Activated naive CD4-positive, alpha-beta T cell treated with anti-CD3 and anti-CD28 coated beads, Interleukin-2, amount 50 U/mL, for 72 hours (primary cell): Measurements from ENCODE around the gene TENM4. TPM values are rescaled to one million over a fixed set of nuclear protein-coding genes. Genes with fewer than 3 reads are reported as not detected.
A peak's percentile ranks its signal among the peaks of the same experiment; 100 is the strongest.
"Not testable (repeated sequence)": the region's sequence is repeated elsewhere in the genome, so short reads cannot be mapped to it uniquely, and the experiment has no call there.

Experiments
- ATAC-seq, 2 donors: fragments of 150-1000 bp; cut with Tn5 transposase; 2 replicates each; pipeline ENCODE4 v1.10.0; 2021; ENCODE audit warnings: mild to moderate bottlenecking in 2 of 2, moderate library complexity in 2 of 2
- DNase-seq, 2 donors: peaks; one replicate each; pipeline ENCODE4 v3.0.0; 2021 to 2022; ENCODE audit warnings: low spot score in 2 of 2
- H3K27ac Mint-ChIP-seq, 2 donors: one replicate each; pipeline ENCODE4 v1.8.0; 2022; ENCODE audit warnings: mild to moderate bottlenecking in 2 of 2, mixed read lengths in 2 of 2
- H3K36me3 Mint-ChIP-seq, 2 donors: one replicate each; pipeline ENCODE4 v1.8.0; 2022; ENCODE audit warnings: mixed read lengths in 2 of 2
- H3K9me3 Mint-ChIP-seq, 2 donors: one replicate each; pipeline ENCODE4 v1.8.0; 2022; ENCODE audit warnings: mixed read lengths in 2 of 2
- total RNA-seq, 2 donors: library from RNA; stranded (reverse); gene quantifications; one replicate each; pipeline ENCODE4 v1.2.3, GENCODE V29; 2022

The TENM4 gene
- total RNA-seq, 2 donors from 2014 or later, result not detected

DNA sequence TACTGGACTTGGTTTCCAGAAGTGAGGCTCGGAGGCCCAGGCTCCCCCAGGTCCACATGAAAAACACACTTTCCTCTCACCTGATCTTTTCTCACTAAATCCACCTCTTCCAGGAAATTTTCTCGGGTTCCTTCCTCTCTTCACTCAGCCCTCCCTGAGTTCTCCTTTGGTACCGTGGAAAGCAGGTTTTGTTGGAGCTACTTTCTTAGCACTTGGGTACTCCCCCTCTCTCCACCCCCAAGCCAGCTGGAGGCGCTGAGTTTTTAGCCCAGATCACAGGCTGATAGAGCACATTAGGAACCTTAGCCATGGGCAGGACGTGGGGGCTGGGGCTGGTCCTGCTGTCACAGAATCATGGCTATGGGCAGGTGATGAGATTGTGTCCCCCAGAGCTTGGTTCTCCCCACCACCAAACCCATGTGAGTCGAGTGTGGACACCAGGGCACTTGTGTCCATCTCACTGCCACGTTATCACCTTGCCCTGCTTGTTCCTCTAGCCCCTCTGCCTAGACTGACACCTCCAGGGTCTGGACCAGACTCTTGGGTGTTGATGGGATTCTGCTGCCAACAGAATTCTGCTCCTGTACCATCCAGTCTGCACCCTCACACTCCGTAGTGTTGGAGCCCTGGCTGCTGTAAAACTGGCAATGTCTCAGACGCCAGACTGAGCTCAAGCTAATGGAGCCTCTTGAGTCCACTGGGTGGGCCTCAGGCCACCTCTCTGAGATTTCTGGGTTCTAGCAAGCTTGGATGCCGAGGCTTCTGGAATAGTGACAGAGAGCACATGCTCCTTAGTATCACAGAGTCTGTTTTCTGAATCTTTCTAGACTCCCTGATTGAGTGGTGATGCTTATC lies 791.2 kb downstream of the TENM4 start:
- Mint-ChIP-seq H3K27ac (no peak overlapping the region), H3K36me3 (peaks cover 0 to 5% of the 10 kb centered on the region in 2 donors), H3K9me3 (no peaks in the 10 kb centered on the region)
- no peak for ATAC-seq
- no peak for DNase-seq

DNA sequence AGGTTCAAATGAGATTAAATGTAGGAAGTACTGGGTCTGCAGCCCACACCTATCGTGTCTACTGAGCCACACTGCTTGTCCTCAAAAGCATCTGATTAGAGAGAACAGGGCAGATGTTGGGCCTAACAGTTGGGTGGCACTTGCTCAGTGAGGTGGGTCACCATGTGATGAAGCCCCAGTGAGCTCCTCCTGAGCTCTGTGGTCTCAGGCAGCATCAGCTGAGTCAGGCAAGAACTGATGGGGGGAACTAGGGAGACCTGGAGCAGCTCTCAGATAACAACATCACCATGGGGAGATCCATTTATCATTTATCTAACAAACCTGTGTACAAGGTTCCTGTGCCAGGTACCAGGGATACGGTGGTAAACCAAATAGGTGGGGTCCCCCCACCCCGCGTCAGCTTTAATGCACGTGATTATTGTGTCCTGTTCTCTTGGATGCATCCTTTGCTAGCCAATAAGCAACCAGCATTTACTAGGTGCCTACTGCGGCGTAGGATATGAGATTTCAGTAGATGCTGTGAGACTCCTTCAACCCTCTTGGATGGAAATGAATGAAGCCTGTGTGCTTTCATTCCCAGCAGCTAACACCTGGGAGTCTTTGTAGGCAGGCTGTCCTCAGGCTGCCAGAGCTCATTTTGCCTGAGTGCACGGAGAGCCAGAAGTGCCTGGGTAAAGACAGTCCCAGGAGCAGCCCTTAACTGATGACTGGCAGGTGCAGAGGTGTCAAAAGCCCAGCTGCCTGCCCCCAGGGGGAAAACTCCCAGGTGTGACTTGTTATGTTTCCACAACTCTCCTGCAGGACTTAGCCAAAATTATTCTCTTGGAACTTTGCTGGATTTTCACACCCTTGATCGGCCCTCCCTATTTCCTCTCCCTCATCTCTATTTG lies 792.6 kb downstream of the TENM4 start:
- Mint-ChIP-seq H3K9me3 (no peaks in the 10 kb centered on the region), H3K27ac (no peak overlapping the region), H3K36me3 (peaks cover 0 to 5% of the 10 kb centered on the region in 2 donors)
- ATAC-seq, result no peak
- DNase-seq, result no peak

DNA sequence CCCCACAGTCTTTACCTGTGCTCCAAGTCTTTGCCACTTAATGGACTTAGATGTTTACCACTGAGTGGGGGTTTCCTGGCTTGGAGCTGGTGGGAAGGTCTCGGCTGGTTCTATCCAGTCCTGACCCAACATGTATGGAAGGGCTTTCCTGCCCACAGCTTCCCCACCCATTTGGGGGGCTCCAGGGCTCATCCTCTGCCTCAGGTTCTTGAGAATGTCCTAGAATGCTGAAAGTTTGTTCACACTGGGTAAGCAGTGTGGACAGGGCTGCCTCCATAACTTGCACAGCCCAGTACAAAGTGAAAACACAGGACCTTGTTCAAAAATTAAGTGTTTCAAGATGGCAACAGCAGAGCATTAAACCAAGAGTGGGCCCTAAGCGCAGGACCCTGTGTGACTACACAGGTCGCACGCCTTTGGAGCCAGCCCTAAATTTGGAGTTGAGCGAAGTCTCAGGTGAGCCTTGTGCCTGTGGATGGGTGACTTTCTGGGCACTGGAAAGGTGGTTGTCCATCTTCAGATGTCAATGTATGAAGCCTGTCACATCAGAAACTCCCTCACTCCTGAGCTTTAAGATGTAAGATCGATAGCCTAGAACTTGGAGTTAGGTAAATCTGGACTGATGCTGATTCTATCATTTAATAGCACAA lies 793.4 kb downstream of the TENM4 start:
- peaks cover 0 to 4% of the 10 kb centered on the region in 2 donors for H3K36me3 Mint-ChIP-seq
- H3K9me3 Mint-ChIP-seq, result no peaks in the 10 kb centered on the region
- DNase-seq (no peak), ATAC-seq (no peak)
- H3K27ac Mint-ChIP-seq, result no peak overlapping the region

DNA sequence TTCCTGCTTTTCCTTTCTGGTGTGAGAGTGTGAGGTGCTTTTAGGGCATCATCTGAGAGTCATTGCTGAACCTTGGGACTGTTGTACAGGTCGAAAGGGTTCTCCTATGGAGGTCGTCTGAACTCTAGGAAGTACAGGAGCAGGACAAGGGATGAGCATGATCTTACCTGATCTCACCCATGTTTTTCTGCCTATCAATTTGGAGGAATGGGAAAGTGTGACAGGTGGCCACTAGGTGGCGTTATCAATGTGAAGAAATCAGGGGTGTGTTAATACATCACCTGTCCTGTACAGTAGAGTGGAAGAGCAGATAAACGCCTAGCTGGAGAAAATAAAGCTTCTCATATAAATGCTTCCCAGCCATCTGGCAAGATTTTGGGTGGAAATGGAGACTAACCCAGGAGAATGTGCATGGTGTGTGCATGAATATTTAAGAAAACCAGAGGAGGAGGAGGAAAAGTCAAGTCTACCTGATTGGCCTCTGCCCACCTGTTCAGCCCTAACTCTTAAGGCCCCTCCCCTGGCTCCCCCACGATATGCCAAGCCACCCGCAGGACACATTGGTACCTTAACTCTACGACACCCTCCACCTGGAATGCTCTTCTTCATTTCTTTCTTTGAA lies 794.2 kb downstream of the TENM4 start:
- DNase-seq, result peak in 1 of 2 donors; percentile 62
- Mint-ChIP-seq H3K27ac (no peak overlapping the region), H3K9me3 (no peaks in the 10 kb centered on the region), H3K36me3 (no peaks in the 10 kb centered on the region)
- ATAC-seq, result peak; percentile 31 to 52

DNA sequence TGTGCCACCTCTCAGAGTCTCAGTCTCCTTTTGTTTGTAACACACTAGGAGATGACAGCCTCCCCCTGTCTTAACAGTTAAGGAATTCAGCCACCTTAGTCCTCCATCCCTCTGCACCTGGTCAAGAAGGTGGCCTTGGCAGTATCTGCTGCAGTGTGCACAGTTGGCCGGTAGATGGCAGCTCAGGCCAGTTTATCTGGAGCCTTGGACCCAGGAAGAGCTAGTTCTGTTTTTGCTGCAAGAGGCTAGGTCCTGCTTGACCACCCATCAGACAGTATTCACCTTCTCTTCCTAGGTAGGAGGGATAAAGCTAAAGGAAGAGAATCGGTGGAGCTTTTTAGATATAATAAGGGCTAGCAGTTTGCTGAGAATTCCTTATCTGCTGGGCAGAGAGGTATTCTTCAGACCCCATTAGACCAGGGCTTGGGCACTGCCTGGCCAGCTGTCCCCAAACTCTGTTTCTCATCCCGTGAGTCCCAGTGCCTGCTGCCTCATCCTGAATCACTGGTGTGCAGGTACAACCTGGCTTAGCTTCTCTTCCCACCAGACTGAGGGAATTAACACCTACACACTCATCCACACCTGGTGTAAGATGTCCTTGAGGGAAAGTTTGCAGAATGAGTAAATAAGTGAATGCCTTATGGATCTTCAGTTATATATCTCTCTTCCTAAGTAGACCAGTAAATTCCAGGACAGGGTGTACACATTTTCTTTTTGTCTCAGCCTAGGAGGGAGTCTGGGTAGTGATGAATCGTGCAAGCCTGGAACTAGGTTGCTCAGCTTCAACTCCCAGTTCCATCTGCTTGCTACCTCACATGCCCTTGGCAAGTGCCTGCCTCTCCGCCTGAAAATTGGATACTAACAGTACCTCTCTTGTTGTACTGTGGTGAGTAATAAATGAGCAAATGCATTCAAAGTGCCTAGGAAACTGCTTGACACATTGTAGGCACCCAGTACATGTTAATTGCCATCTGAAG lies 795.3 kb downstream of the TENM4 start:
- peak; percentile 65 to 71 for DNase-seq
- Mint-ChIP-seq H3K27ac (peak overlapping the region in 1 of 2 donors; percentile 57), H3K36me3 (no peaks in the 10 kb centered on the region), H3K9me3 (no peaks in the 10 kb centered on the region)
- peak; percentile 29 to 65 for ATAC-seq

DNA sequence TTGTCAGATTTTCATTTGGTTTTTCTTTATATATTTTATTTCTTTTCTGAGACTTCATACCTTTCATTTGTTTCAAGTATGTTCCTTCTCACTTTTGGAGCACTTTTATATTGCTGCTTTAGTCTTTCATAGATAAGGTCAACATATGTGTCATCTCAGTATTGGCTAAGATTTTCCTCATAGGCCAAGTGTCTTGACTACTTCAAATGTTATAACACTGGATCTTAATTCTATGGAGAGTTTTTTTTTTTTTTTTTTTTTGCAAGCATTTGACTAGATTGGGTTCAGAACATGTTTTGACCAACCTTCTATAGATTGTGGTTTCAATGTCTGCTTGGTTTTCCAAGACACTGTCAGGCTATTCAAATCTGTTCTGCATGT lies 797.2 kb downstream of the TENM4 start:
- H3K27ac Mint-ChIP-seq, result peak overlapping the region in 1 of 2 donors; percentile 57
- DNase-seq (no peak), ATAC-seq (peak; percentile 22 to 41)
- H3K36me3 Mint-ChIP-seq, result no peaks in the 10 kb centered on the region
- no peaks in the 10 kb centered on the region for H3K9me3 Mint-ChIP-seq

DNA sequence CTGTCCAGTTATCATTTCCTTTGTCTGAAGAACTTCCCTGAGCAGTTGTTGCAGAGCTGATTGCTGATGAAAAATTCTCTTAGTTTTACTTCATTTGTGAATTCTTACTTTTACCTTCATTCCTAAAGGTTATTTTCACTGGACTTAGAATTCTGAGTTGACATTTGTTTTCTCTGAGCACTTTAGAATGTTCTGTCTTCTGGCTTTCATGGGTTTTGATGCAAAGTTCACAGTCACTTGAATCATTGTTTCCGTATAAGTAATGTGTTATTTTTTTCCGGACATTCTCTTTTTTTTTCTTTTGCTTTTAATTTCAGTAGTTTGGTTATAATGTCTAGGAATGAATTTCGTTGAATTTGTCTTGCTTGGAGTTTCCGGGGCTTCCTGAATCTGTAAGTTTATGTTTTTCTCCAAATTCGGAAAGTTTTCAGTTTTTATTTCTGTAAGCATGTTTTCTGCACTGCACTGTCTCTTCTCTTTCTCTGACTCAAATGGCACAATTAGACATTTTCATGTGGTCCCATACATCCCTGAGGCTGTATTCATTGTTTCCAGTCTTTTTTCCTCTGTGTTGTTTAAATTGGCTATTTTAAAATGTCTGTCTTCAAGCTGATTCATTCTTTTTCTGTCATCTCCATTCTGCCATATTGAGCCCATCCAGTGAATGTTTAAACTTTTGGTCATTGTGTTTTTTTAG lies 797.7 kb downstream of the TENM4 start:
- H3K9me3 Mint-ChIP-seq, result peaks cover 0 to 3% of the 10 kb centered on the region in 2 donors
- H3K36me3 Mint-ChIP-seq, result peaks cover 0 to 4% of the 10 kb centered on the region in 2 donors
- DNase-seq, result no peak
- peak; percentile 56 to 90 for ATAC-seq
- H3K27ac Mint-ChIP-seq, result peak overlapping the region; percentile 50 to 57

DNA sequence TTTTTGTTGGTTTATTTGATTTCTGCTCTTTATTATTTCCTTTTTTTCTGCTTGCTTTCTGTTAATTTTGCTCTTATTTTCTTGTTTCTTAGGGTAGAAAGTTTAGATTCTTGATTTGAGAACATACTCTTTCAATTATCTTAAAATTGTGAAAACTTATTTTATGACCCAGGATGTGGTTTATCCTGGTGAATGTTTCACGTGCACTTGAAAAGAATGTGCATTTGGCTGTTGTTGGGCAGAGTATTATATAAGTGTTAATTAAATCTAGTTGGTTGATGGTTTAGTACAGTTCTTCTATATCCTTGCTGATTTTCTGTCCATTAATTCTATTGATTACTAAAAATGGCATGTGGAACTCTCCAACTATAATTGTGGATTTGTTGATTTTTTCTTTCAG lies 799.3 kb downstream of the TENM4 start:
- ATAC-seq (no peak), DNase-seq (no peak)
- Mint-ChIP-seq H3K9me3 (peaks cover 0 to 13% of the 10 kb centered on the region in 2 donors), H3K36me3 (peaks cover 0 to 7% of the 10 kb centered on the region in 2 donors), H3K27ac (no peak overlapping the region)

DNA sequence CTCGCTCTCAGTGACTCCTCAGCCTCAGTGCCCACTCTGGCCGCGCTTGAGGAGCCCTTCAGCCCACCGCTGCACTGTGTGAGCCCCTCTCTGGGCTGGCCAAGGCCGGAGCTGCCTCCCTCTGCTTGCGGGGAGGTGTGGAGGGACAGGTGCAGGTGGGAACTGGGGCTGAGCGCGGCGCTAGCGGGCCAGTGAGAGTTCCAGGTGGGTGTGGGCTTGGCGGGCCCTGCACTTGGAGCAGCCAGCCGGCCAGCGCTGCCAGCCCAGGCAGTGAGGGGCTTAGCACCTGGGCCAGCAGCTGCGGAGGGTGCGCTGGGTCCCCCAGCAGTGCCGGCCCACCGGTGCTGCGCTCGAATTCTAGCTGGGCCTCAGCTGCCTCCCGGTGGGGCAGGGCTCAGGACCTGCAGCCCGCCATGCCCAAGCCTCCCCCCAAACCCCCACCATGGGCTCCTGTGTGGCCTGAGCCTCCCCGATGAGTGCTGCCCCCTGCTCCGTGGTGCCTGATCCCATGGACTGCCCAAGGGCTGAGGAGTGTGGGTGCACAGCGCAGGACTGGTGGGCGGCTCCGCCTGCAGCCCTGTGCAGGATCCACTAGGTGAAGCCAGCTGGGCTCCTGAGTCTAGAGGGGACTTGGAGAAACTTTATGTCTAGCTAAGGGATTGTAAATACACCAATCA lies 802.0 kb downstream of the TENM4 start:
- DNase-seq, result no peak
- no peak for ATAC-seq
- H3K27ac Mint-ChIP-seq, result no peak overlapping the region
- peaks cover 5 to 14% of the 10 kb centered on the region in 2 donors for H3K36me3 Mint-ChIP-seq
- H3K9me3 Mint-ChIP-seq, result peaks cover 5 to 19% of the 10 kb centered on the region in 2 donors

DNA sequence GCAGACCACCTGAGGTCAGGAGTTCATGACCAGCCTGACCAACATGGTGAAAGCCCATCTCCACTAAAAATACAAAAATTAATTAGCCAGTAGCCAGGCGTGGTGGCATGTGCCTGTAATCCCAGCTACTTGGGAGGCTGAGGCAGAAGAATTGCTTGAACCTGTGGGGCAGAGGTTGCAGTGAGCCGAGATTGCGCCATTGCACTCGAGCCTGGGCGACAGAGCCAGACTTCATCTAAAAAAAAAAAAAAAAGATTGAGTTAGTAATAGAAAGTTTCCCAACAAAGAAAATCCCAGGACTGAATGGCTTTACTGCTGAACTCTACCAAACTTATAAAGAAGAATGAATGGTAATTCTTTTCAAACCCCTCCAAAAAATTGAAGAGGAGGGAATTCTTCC lies 803.3 kb downstream of the TENM4 start:
- Mint-ChIP-seq H3K36me3 (peaks cover 8 to 16% of the 10 kb centered on the region in 2 donors), H3K9me3 (peaks cover 7 to 25% of the 10 kb centered on the region in 2 donors)
- H3K27ac Mint-ChIP-seq, ATAC-seq, DNase-seq: not testable (repeated sequence)

DNA sequence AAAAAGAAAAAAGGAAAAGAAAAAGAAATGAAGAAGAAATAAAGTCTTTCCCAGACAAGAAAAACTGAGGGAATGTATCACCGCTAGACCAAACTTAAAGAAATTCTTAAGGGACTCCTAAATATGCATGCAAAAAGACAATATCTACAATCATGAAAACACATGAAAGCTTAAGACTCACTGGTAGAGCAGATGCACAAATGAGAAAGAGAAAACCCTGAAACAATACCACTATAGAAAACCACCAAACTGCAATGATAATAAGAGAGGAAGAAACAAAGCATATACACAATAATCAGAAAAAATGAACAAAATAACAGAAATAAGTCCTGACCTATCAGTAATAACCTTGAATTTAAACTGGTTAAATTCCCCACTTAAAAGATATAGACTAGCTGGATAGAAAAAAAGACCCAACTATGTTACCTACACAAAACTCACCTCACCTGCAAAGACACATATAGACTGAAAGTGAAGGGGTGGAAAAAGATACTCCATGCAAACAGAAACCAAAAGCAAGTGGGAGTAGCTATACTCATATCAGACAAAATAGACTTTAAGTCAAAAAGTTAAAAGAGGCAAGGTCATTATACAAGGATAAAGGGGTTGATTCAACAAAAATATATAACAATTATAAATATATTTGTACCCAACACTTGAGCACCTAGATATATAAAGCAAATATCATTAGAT lies 804.9 kb downstream of the TENM4 start:
- H3K27ac Mint-ChIP-seq, result no peak overlapping the region
- DNase-seq, result no peak

DNA sequence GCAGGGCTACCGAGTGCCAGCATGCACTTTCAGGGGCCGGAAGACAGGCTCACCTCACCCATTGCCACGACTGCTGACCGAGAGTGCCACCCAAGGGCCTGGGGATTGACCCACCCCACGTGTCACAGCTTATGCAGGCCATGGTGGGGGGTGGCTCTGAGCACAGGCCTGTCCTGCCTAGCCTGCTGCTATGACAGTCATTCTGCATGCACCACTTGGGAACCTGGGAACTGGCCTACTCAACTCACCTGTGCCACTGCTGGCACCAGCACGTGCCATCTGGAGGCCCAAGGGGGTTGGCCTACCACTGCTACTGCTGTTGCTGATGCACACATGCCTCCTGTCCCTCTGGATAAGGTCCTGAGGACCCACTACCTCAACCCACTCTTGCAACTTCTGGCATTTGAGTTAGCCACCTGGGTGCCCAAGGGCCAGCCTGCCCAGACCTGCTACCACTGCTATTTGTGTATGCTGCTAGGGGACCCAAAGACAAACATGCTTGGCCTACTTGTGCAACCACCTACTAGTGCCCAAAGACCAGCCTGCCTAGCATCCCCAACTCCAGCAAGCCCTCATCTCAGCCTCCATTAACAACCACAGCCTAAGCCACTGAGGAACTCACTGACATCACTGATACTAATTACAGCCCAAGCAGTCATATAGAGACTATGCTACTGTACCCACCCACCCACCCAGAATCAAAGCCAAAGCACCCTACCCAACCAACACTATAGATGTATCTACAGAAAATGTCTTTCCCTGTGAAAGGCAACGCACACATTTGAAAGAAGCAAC lies 807.1 kb downstream of the TENM4 start:
- peaks cover 15 to 35% of the 10 kb centered on the region in 2 donors for H3K9me3 Mint-ChIP-seq
- peak in 1 of 2 donors; percentile 68 for ATAC-seq
- H3K36me3 Mint-ChIP-seq, result peaks cover 18 to 27% of the 10 kb centered on the region in 2 donors
- DNase-seq, result no peak
- H3K27ac Mint-ChIP-seq, result no peak overlapping the region

More for the DNA sequence above, 804.9 kb downstream of the TENM4 start:
- peaks cover 7 to 27% of the 10 kb centered on the region in 2 donors for H3K9me3 Mint-ChIP-seq
- ATAC-seq, result peak; percentile 56 to 89
- H3K36me3 Mint-ChIP-seq, result peaks cover 8 to 16% of the 10 kb centered on the region in 2 donors
